Neural progenitor cell (in vitro differentiated cells): ENCODE measurements around the gene MAP2K7. TPM values are rescaled to one million over a fixed set of nuclear protein-coding genes. Genes with fewer than 3 reads are reported as not detected.

Experiments used
- DNase-seq: peaks from one replicate; pipeline ENCODE4 v3.0.0-alpha.2; 2016; ENCODE audit warnings: low spot score
- H2AFZ ChIP-seq: fragments of 200-600 bp; sonication (generic); replicated peaks from 2 replicates; pipeline ENCODE4 v1.6.1; 2016; ENCODE audit warnings: antibody characterized with exemption
- H3F3A ChIP-seq: fragments of 200-600 bp; sonication (generic); 2 replicates; pipeline ENCODE4 v1.6.1; 2016; ENCODE audit warnings: antibody characterized with exemption, low read depth
- H3K27ac ChIP-seq: fragments of 200-600 bp; sonication (generic); 2 replicates; pipeline ENCODE4 v1.5.1; 2016; ENCODE audit warnings: mild to moderate bottlenecking
- H3K27me3 ChIP-seq: fragments of 200-600 bp; sonication (generic); 2 replicates; pipeline ENCODE4 v1.6.1; 2016; ENCODE audit warnings: mild to moderate bottlenecking, moderate library complexity
- H3K36me3 ChIP-seq: fragments of 200-600 bp; sonication (generic); 2 replicates; pipeline ENCODE4 v1.5.1; 2016
- H3K4me1 ChIP-seq: fragments of 200-600 bp; sonication (generic); 2 replicates; pipeline ENCODE4 v1.6.1; 2016; ENCODE audit warnings: mixed run types
- H3K4me2 ChIP-seq: fragments of 200-600 bp; sonication (generic); 2 replicates; pipeline ENCODE4 v1.6.1; 2016
- H3K4me3 ChIP-seq: fragments of 200-600 bp; sonication (generic); 2 replicates; pipeline ENCODE4 v1.5.1; 2016
- H3K79me2 ChIP-seq: fragments of 200-600 bp; sonication (generic); 2 replicates; pipeline ENCODE4 v1.6.1; 2016; ENCODE audit warnings: low read depth
- H3K9ac ChIP-seq: fragments of 200-600 bp; sonication (generic); 2 replicates; pipeline ENCODE4 v1.6.1; 2016
- H3K9me3 ChIP-seq: fragments of 200-600 bp; sonication (generic); 2 replicates; pipeline ENCODE4 v1.5.1; 2016; ENCODE audit warnings: low read depth
- H4K20me1 ChIP-seq: fragments of 200-600 bp; sonication (generic); 2 replicates; pipeline ENCODE4 v1.6.1; 2016; ENCODE audit warnings: low read depth
- H3K27ac Mint-ChIP-seq: 3 replicates; pipeline ENCODE4 v1.8.0; 2021; ENCODE audit warnings: mixed read lengths
- H3K27me3 Mint-ChIP-seq: 2 replicates; pipeline ENCODE4 v1.8.0; 2022; ENCODE audit warnings: low read depth, mild to moderate bottlenecking, inconsistent platforms, moderate library complexity, mixed read lengths; ENCODE audit not compliant: insufficient read depth
- H3K36me3 Mint-ChIP-seq: 3 replicates; pipeline ENCODE4 v1.8.0; 2021; ENCODE audit warnings: mixed read lengths
- H3K4me1 Mint-ChIP-seq: 3 replicates; pipeline ENCODE4 v1.8.0; 2021; ENCODE audit warnings: mixed read lengths
- H3K4me3 Mint-ChIP-seq: 3 replicates; pipeline ENCODE4 v1.8.0; 2021; ENCODE audit warnings: mild to moderate bottlenecking, moderate library complexity, mixed read lengths
- H3K9me3 Mint-ChIP-seq: 3 replicates; pipeline ENCODE4 v1.8.0; 2020; ENCODE audit warnings: mixed read lengths
- EZH2 ChIP-seq: fragments of 200-600 bp; sonication (generic); IDR thresholded peaks from 2 replicates; pipeline ENCODE4 v1.6.1; 2017; ENCODE audit warnings: antibody characterized with exemption, mild to moderate bottlenecking, moderate library complexity
- EZH2phosphoT487 ChIP-seq: fragments of 200-600 bp; sonication (generic); IDR thresholded peaks from 2 replicates; pipeline ENCODE4 v1.6.1; 2017; ENCODE audit warnings: antibody characterized with exemption
- total RNA-seq: library from RNA; depleted of rRNA; stranded (reverse); fragments of >200 nt; gene quantifications from 2 replicates; pipeline ENCODE4 v1.2.3, GENCODE V29; 2015; ENCODE audit warnings: low replicate concordance
- TF ChIP-seq, protein P1 (sequence below): fragments of 200-600 bp; sonication (generic); IDR thresholded peaks from 2 replicates; pipeline ENCODE4 v1.5.1; 2017; ENCODE audit warnings: antibody characterized with exemption, mild to moderate bottlenecking

The MAP2K7 gene
- total RNA-seq, 1 donor from 2014 or later: 14.4 TPM

DNA sequence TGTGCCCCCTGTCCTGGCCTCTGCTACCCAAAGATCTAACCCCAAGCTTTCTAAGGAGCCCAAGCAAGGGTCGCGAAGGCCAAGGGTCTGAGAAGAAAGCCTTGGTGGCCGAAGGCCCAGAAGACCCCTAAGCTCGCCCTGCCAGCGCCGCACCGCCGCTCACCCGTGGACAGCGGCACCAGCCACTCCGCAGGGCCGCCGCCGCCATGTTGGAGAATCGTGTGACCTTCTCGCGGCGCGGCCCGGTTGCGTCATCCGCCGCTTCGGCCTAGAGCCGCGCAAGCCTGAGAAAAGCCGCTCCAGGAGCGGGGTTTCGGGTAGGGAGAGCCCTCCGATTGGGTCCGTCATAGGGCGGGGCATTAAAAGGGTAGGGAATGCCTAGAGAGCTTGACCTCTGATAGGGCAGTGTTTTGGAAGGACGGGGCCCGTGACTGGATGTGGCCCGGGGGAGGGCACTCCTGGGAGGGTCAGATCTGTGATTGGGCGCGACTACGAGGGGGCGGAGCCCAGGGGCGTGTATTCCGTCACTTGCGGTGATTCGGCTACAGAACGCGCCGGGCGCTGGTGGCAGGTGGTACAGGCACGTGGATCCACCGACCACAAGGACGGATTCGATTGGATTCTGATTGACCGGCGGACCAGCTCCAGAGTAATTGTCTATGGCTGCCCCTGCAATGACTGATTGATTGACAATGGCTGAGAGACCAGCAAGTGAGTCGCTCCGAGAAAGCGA is 39.9 kb downstream of the MAP2K7 start, which contains the start of gene TIMM44:
Gene TIMM44 (minus strand): TSS at position 223 of the 733 bp plus-strand sequence. CDS start 15 bp downstream, at position 208.
- peak within 1 kb of the TSS; percentile 95 for H3K27ac Mint-ChIP-seq
- H3K27me3 Mint-ChIP-seq: peaks cover 4% of the 10 kb centered on the region
- peak within 1 kb of the TSS; percentile 97 for H3K9ac ChIP-seq
- no peaks in the 10 kb centered on the region for H3K27me3 ChIP-seq
- H3F3A ChIP-seq: peaks cover 4% of the 10 kb centered on the region
- peak within 1 kb of the TSS; percentile 91 for H3K27ac ChIP-seq
- peaks cover 11% of the 10 kb centered on the region for H3K36me3 Mint-ChIP-seq
- no peaks in the 10 kb centered on the region for H3K9me3 Mint-ChIP-seq
- peak; percentile 100 for DNase-seq
- H3K4me2 ChIP-seq: peak within 1 kb of the TSS; percentile 97
- TF ChIP-seq EZH2 (no peak), EZH2phosphoT487 (no peak)
- TF ChIP-seq, protein P1, sequence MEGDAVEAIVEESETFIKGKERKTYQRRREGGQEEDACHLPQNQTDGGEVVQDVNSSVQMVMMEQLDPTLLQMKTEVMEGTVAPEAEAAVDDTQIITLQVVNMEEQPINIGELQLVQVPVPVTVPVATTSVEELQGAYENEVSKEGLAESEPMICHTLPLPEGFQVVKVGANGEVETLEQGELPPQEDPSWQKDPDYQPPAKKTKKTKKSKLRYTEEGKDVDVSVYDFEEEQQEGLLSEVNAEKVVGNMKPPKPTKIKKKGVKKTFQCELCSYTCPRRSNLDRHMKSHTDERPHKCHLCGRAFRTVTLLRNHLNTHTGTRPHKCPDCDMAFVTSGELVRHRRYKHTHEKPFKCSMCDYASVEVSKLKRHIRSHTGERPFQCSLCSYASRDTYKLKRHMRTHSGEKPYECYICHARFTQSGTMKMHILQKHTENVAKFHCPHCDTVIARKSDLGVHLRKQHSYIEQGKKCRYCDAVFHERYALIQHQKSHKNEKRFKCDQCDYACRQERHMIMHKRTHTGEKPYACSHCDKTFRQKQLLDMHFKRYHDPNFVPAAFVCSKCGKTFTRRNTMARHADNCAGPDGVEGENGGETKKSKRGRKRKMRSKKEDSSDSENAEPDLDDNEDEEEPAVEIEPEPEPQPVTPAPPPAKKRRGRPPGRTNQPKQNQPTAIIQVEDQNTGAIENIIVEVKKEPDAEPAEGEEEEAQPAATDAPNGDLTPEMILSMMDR: no peak
- H3K9me3 ChIP-seq: no peaks in the 10 kb centered on the region
- H3K79me2 ChIP-seq: peaks cover 29% of the 10 kb centered on the region
- H3K4me3 Mint-ChIP-seq: peak within 1 kb of the TSS; percentile 95
- no peaks in the 10 kb centered on the region for H3K36me3 ChIP-seq
- peaks cover 5% of the 10 kb centered on the region for H3K4me1 ChIP-seq
- H4K20me1 ChIP-seq: no peaks in the 10 kb centered on the region
- peaks cover 16% of the 10 kb centered on the region for H3K4me1 Mint-ChIP-seq
- peak within 1 kb of the TSS; percentile 78 for H2AFZ ChIP-seq
- peak within 1 kb of the TSS; percentile 92 for H3K4me3 ChIP-seq

DNA sequence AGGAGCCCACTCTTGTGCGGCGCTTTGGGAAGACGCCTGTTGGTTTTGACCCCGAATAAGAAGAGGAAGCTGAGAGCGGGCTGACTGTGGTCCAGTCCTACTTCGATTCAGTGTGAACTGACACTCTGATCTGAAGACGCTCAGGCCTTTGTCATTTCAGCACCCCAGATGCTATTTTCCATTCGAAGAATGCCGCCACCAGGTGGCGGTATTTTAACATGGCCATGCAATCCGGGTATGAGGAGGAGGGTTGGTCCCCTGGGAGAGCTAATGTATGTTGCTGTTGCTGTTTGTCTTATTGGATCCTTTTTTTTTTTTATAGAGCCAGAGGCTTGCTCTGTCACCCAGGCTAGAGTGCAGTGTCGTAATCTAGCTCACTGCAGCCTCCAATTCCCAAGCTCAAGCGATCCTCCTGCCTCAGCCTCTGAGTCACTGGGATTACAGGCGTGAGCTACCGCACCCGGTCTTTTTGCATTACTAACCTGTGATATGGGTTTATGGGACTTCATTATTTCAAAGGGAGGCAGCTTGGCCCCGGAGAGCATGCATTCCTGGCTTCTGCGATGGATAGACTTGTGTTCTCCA is 40.6 kb downstream of the MAP2K7 start:
- Histone ChIP-seq H4K20me1 (no peaks in the 10 kb centered on the region), H3K27ac (peak overlapping the region; percentile 81), H3K4me1 (peaks cover 5% of the 10 kb centered on the region), H3K4me3 (peak overlapping the region; percentile 92), H3K9ac (no peak overlapping the region), H2AFZ (peak overlapping the region; percentile 78), H3F3A (peaks cover 4% of the 10 kb centered on the region), H3K4me2 (peak overlapping the region; percentile 87), H3K27me3 (no peaks in the 10 kb centered on the region), H3K36me3 (no peaks in the 10 kb centered on the region), H3K9me3 (no peaks in the 10 kb centered on the region), H3K79me2 (peaks cover 29% of the 10 kb centered on the region)
- no peaks in the 10 kb centered on the region for H3K9me3 Mint-ChIP-seq
- TF ChIP-seq, protein P1: peak; percentile 89
- no peak for TF ChIP-seq EZH2
- TF ChIP-seq EZH2phosphoT487: no peak
- H3K4me3 Mint-ChIP-seq: peak overlapping the region; percentile 95
- H3K36me3 Mint-ChIP-seq: peaks cover 11% of the 10 kb centered on the region
- peak overlapping the region; percentile 95 for H3K27ac Mint-ChIP-seq
- peaks cover 4% of the 10 kb centered on the region for H3K27me3 Mint-ChIP-seq
- H3K4me1 Mint-ChIP-seq: peaks cover 16% of the 10 kb centered on the region
- DNase-seq: peak; percentile 94

DNA sequence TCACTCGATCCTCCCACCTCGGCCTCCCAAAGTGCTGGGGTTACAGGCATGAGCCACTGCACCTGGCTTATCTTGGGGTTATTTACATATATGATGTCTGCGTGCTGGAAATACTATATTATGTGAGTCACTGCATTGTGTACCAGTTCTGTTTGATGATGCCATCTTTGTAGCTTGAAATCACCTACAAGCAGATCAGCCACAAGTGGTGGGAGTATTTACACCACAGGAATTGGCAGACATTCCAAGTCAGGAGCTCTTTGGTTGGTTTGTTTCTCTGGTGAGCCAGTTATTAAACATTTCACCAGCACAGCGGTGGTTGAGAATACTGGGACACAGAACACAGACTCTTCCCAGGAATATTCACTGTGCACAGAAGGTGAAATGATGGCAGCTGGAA is 44.3 kb downstream of the MAP2K7 start:
- TF ChIP-seq, protein P1: no peak
- TF ChIP-seq EZH2 (no peak), EZH2phosphoT487 (no peak)
- H3K27me3 ChIP-seq: no peaks in the 10 kb centered on the region
- Mint-ChIP-seq H3K36me3 (peaks cover 4% of the 10 kb centered on the region), H3K27me3 (peaks cover 4% of the 10 kb centered on the region), H3K27ac (no peak overlapping the region), H3K4me1 (peaks cover 8% of the 10 kb centered on the region), H3K9me3 (no peaks in the 10 kb centered on the region), H3K4me3 (no peak overlapping the region)
- H4K20me1 ChIP-seq: no peaks in the 10 kb centered on the region
- H3K4me3 ChIP-seq: no peak overlapping the region
- peaks cover 4% of the 10 kb centered on the region for H3F3A ChIP-seq
- peaks cover 11% of the 10 kb centered on the region for H3K79me2 ChIP-seq
- no peak for DNase-seq
- H3K9ac ChIP-seq: no peak overlapping the region
- no peaks in the 10 kb centered on the region for H3K9me3 ChIP-seq
- H2AFZ ChIP-seq: no peak overlapping the region
- no peak overlapping the region for H3K27ac ChIP-seq
- H3K4me1 ChIP-seq: no peaks in the 10 kb centered on the region
- no peaks in the 10 kb centered on the region for H3K36me3 ChIP-seq
- H3K4me2 ChIP-seq: no peak overlapping the region
